ENCODE data around the gene TVP23B. TPM values are rescaled to one million over a fixed set of nuclear protein-coding genes. Genes with fewer than 3 reads are reported as not detected.
"Not testable (repeated sequence)": the region's sequence is repeated elsewhere in the genome, so short reads cannot be mapped to it uniquely, and the experiment has no call there.

TVP23B gene
- polyA plus RNA-seq (ENCODE audit: insufficient read length in 4 of 4) = 10 to 100 TPM; 38.2 to 54.5 (median 50.6) TPM

- peak; percentile 81 to 85 (median 83) for DNase-seq (ENCODE audit: low read depth in 4 of 4, low spot score in 3 of 4)
These were observed at the start of gene TVP23B for GRCh38 chr17:18780991-18781718. Gene TVP23B, plus strand, starts transcription at chr17:18781183. Its CDS starts 111 bp downstream, at chr17:18781294.

GRCh38 chr17:18732438-18732837 is 48.5 kb upstream of the TVP23B start:
- not testable (repeated sequence) for DNase-seq (ENCODE audit: low read depth in 4 of 4, low spot score in 3 of 4)

GRCh38 chr17:18733350-18733749 is 47.6 kb upstream of the TVP23B start:
- DNase-seq (ENCODE audit: low read depth in 4 of 4, low spot score in 3 of 4) = not testable (repeated sequence)

GRCh38 chr17:18739616-18740391 is 41.2 kb upstream of the TVP23B start:
- DNase-seq (ENCODE audit: low read depth in 4 of 4, low spot score in 3 of 4) = not testable (repeated sequence)

GRCh38 chr17:18741228-18741627 is 39.8 kb upstream of the TVP23B start:
- not testable (repeated sequence) for DNase-seq (ENCODE audit: low read depth in 4 of 4, low spot score in 3 of 4)

GRCh38 chr17:18743699-18744421 is 37.1 kb upstream of the TVP23B start, which contains the start of gene FBXW10:
Gene FBXW10, plus strand, starts transcription at chr17:18744054. Its CDS starts 191 bp downstream, at chr17:18744245.
- DNase-seq (ENCODE audit: low read depth in 4 of 4, low spot score in 3 of 4) = not testable (repeated sequence)

GRCh38 chr17:18744726-18745125 is 36.3 kb upstream of the TVP23B start:
- DNase-seq (ENCODE audit: low read depth in 4 of 4, low spot score in 3 of 4) = not testable (repeated sequence)

- not testable (repeated sequence) for DNase-seq (ENCODE audit: low read depth in 4 of 4, low spot score in 3 of 4)
These were observed 34.4 kb upstream of the TVP23B start for GRCh38 chr17:18746551-18746950.

- DNase-seq (ENCODE audit: low read depth in 4 of 4, low spot score in 3 of 4) = not testable (repeated sequence)
These were observed 33.5 kb upstream of the TVP23B start for GRCh38 chr17:18747501-18747900.

- not testable (repeated sequence) for DNase-seq (ENCODE audit: low read depth in 4 of 4, low spot score in 3 of 4)
These were observed 30.7 kb upstream of the TVP23B start for GRCh38 chr17:18750242-18750641.

- DNase-seq (ENCODE audit: low read depth in 4 of 4, low spot score in 3 of 4) = not testable (repeated sequence)
These were observed 27.1 kb upstream of the TVP23B start for GRCh38 chr17:18753829-18754409.

- DNase-seq (ENCODE audit: low read depth in 4 of 4, low spot score in 3 of 4) = not testable (repeated sequence)
These were observed 25.0 kb upstream of the TVP23B start for GRCh38 chr17:18755969-18756368.

GRCh38 chr17:18757368-18758044 is 23.5 kb upstream of the TVP23B start:
- DNase-seq (ENCODE audit: low read depth in 4 of 4, low spot score in 3 of 4) = not testable (repeated sequence)

GRCh38 chr17:18758344-18758743 is 22.6 kb upstream of the TVP23B start:
- DNase-seq (ENCODE audit: low read depth in 4 of 4, low spot score in 3 of 4) = not testable (repeated sequence)

GRCh38 chr17:18760221-18760620 is 20.8 kb upstream of the TVP23B start:
- DNase-seq (ENCODE audit: low read depth in 4 of 4, low spot score in 3 of 4) = not testable (repeated sequence)

GRCh38 chr17:18770572-18770971 is 10.4 kb upstream of the TVP23B start:
- not testable (repeated sequence) for DNase-seq (ENCODE audit: low read depth in 4 of 4, low spot score in 3 of 4)

GRCh38 chr17:18771066-18771465 is 9.9 kb upstream of the TVP23B start:
- not testable (repeated sequence) for DNase-seq (ENCODE audit: low read depth in 4 of 4, low spot score in 3 of 4)

- DNase-seq (ENCODE audit: low read depth in 4 of 4, low spot score in 3 of 4) = no peak
These were observed 8.5 kb upstream of the TVP23B start for GRCh38 chr17:18772471-18772870.

- not testable (repeated sequence) for DNase-seq (ENCODE audit: low read depth in 4 of 4, low spot score in 3 of 4)
These were observed 822 bp downstream of the TVP23B start for GRCh38 chr17:18781805-18782204.

- not testable (repeated sequence) for DNase-seq (ENCODE audit: low read depth in 4 of 4, low spot score in 3 of 4)
These were observed 5.0 kb downstream of the TVP23B start for GRCh38 chr17:18785933-18786332.

Data from right renal pelvis (tissue), 4 donors.